H9 (cell line): ENCODE measurements around the gene GAREM2. TPM values are rescaled to one million over a fixed set of nuclear protein-coding genes. Genes with fewer than 3 reads are reported as not detected.

Experiments used
- DNase-seq: peaks from one replicate; pipeline ENCODE4 v3.0.0-alpha.2; 2017
- H2AFZ ChIP-seq: one replicate; pipeline ENCODE4 v1.6.1; 2013; ENCODE audit warnings: mild to moderate bottlenecking, low read length, control low read depth, moderate library complexity
- H2AK5ac ChIP-seq: 2 replicates; pipeline ENCODE4 v1.6.1; 2013; ENCODE audit warnings: low read length, control low read depth, mixed read lengths; ENCODE audit not compliant: insufficient read length
- H2BK120ac ChIP-seq: one replicate; pipeline ENCODE4 v1.6.1; 2013; ENCODE audit warnings: low read depth, mild to moderate bottlenecking, low read length, control low read depth, inconsistent platforms; ENCODE audit not compliant: poor library complexity, severe bottlenecking
- H2BK12ac ChIP-seq: 2 replicates; pipeline ENCODE4 v1.6.1; 2013; ENCODE audit warnings: low read length, control low read depth, mixed read lengths, low read depth; ENCODE audit not compliant: insufficient read length
- H2BK15ac ChIP-seq: 2 replicates; pipeline ENCODE4 v1.6.1; 2013; ENCODE audit warnings: low read depth, low read length, control low read depth
- H2BK20ac ChIP-seq: one replicate; pipeline ENCODE4 v1.6.1; 2013; ENCODE audit warnings: low read depth, mild to moderate bottlenecking, low read length, control low read depth, inconsistent platforms; ENCODE audit not compliant: poor library complexity, severe bottlenecking
- H2BK5ac ChIP-seq: 2 replicates; pipeline ENCODE4 v1.6.1; 2013; ENCODE audit warnings: low read length, control low read depth, mixed read lengths; ENCODE audit not compliant: insufficient read length
- H3K14ac ChIP-seq: 2 replicates; pipeline ENCODE4 v1.6.1; 2013; ENCODE audit warnings: low read length, control low read depth; ENCODE audit not compliant: insufficient read depth
- H3K18ac ChIP-seq: 2 replicates; pipeline ENCODE4 v1.6.1; 2013; ENCODE audit warnings: low read depth, mild to moderate bottlenecking, mixed read lengths, low read length, control low read depth; ENCODE audit not compliant: insufficient read length
- H3K23ac ChIP-seq: 2 replicates; pipeline ENCODE4 v1.6.1; 2013; ENCODE audit warnings: low read length, control low read depth, mixed read lengths, low read depth; ENCODE audit not compliant: insufficient read length
- H3K23me2 ChIP-seq: 2 replicates; pipeline ENCODE4 v1.6.1; 2013; ENCODE audit warnings: low read depth, mild to moderate bottlenecking, mixed read lengths, low read length, control low read depth; ENCODE audit not compliant: insufficient read length, poor library complexity, severe bottlenecking
- H3K27ac ChIP-seq: 2 replicates; pipeline ENCODE4 v1.5.1; 2013; ENCODE audit warnings: low read length, control low read depth, mixed read lengths, low read depth; ENCODE audit not compliant: insufficient read length
- H3K27me3 ChIP-seq: 2 replicates; pipeline ENCODE4 v1.6.1; 2013; ENCODE audit warnings: low read length, control low read depth, inconsistent platforms; ENCODE audit not compliant: insufficient read depth
- H3K4ac ChIP-seq: 2 replicates; pipeline ENCODE4 v1.6.1; 2013; ENCODE audit warnings: low read depth, mild to moderate bottlenecking, control low read depth, inconsistent platforms, low read length, moderate library complexity
- H3K4me1 ChIP-seq: 2 replicates; pipeline ENCODE4 v1.6.1; 2013; ENCODE audit warnings: low read length, control low read depth, inconsistent platforms; ENCODE audit not compliant: insufficient read depth
- H3K4me2 ChIP-seq: 2 replicates; pipeline ENCODE4 v1.6.1; 2013; ENCODE audit warnings: low read length, control low read depth, mixed read lengths; ENCODE audit not compliant: insufficient read length, insufficient read depth
- H3K56ac ChIP-seq: 2 replicates; pipeline ENCODE4 v1.6.1; 2013; ENCODE audit warnings: low read depth, mild to moderate bottlenecking, mixed read lengths, low read length, control low read depth; ENCODE audit not compliant: insufficient read length
- H3K79me1 ChIP-seq: 2 replicates; pipeline ENCODE4 v1.6.1; 2013; ENCODE audit warnings: low read depth, mild to moderate bottlenecking, moderate library complexity, low read length, control low read depth, inconsistent platforms; ENCODE audit not compliant: insufficient read depth, poor library complexity, severe bottlenecking
- H3K79me2 ChIP-seq: 2 replicates; pipeline ENCODE4 v1.6.1; 2013; ENCODE audit warnings: low read length, control low read depth, inconsistent platforms; ENCODE audit not compliant: insufficient read depth
- H3K9ac ChIP-seq: 2 replicates; pipeline ENCODE4 v1.6.1; 2013; ENCODE audit warnings: low read length, control low read depth, mixed read lengths; ENCODE audit not compliant: insufficient read length; ENCODE audit errors: extremely low read depth
- H3K9me3 ChIP-seq: one replicate; pipeline ENCODE4 v1.6.1; 2013; ENCODE audit warnings: low read depth, low read length, inconsistent platforms; ENCODE audit not compliant: control insufficient read depth
- H3T11ph ChIP-seq: one replicate; pipeline ENCODE4 v1.6.1; 2013; ENCODE audit warnings: mild to moderate bottlenecking, low read length, control low read depth, inconsistent platforms
- H4K20me1 ChIP-seq: one replicate; pipeline ENCODE4 v1.6.1; 2013; ENCODE audit not compliant: control insufficient read depth, insufficient read length, insufficient read depth
- H4K5ac ChIP-seq: 2 replicates; pipeline ENCODE4 v1.6.1; 2013; ENCODE audit warnings: low read depth, mild to moderate bottlenecking, mixed read lengths, low read length, control low read depth; ENCODE audit not compliant: insufficient read length
- H4K8ac ChIP-seq: replicated peaks from 2 replicates; pipeline ENCODE4 v1.6.1; 2013; ENCODE audit warnings: low read length, control low read depth, mixed read lengths, low read depth; ENCODE audit not compliant: insufficient read length
- H4K91ac ChIP-seq: 2 replicates; pipeline ENCODE4 v1.6.1; 2013; ENCODE audit warnings: low read depth, mild to moderate bottlenecking, moderate library complexity, mixed read lengths, low read length, control low read depth; ENCODE audit not compliant: insufficient read length
- H3K27ac Mint-ChIP-seq, 3 experiments: 2 replicates in 2 of 3; 3 replicates in 1 of 3; pipeline ENCODE4 v1.8.0; 2020 to 2021; ENCODE audit warnings: mixed read lengths in 3 of 3, mild to moderate bottlenecking in 1 of 3, moderate library complexity in 1 of 3
- H3K27me3 Mint-ChIP-seq: 2 replicates; pipeline ENCODE4 v1.8.0; 2021; ENCODE audit warnings: low read depth, mild to moderate bottlenecking, moderate library complexity, mixed read lengths
- H3K36me3 Mint-ChIP-seq, 3 experiments: 2 replicates in 2 of 3; 3 replicates in 1 of 3; pipeline ENCODE4 v1.8.0; 2020 to 2021; ENCODE audit warnings: low read depth in 3 of 3, mixed read lengths in 3 of 3; ENCODE audit not compliant: insufficient read depth in 1 of 3
- H3K4me1 Mint-ChIP-seq, 2 experiments: 2 replicates each; pipeline ENCODE4 v1.8.0; 2020; ENCODE audit warnings: mixed read lengths in 2 of 2
- H3K4me3 Mint-ChIP-seq, 2 experiments: 2 replicates in 1 of 2; 3 replicates in 1 of 2; pipeline ENCODE4 v1.8.0; 2020 to 2021; ENCODE audit warnings: mild to moderate bottlenecking in 2 of 2, mixed read lengths in 2 of 2, moderate library complexity in 1 of 2
- H3K9me3 Mint-ChIP-seq, 2 experiments: 2 replicates in 1 of 2; 3 replicates in 1 of 2; pipeline ENCODE4 v1.8.0; 2020; ENCODE audit warnings: mild to moderate bottlenecking in 2 of 2, mixed read lengths in 2 of 2, moderate library complexity in 1 of 2
- CTCF ChIP-seq: fragments of 200-600 bp; sonication (generic); conservative IDR thresholded peaks from 3 replicates; pipeline ENCODE4 v1.8.0; 2021; ENCODE audit warnings: antibody characterized with exemption, mild to moderate bottlenecking
- WGBS: extraction: QIAGEN DNeasy Blood & Tissue Kit; methylation state at CpG from one replicate; pipeline ENCODE4 v1.1.7; 2013; ENCODE audit warnings: missing lambda C conversion rate, low lambda C conversion rate, mixed read lengths; ENCODE audit not compliant: insufficient read length; ENCODE audit errors: extremely low coverage; 5-methylcytosine and 5-hydroxymethylcytosine counted together
- total RNA-seq: library from RNA; stranded (reverse); gene quantifications from 2 replicates; pipeline ENCODE4 v1.2.1, GENCODE V29; 2021

GAREM2 gene
- total RNA-seq, 1 experiment from 2014 or later: 14.4 TPM

GRCh38 chr2:26175466-26176278, 2.8 kb downstream of the GAREM2 start:
- H2BK15ac ChIP-seq: no peak overlapping the region
- peaks cover 21 to 33% of the 10 kb centered on the region in 2 experiments for H3K4me1 Mint-ChIP-seq
- no peak overlapping the region for H3K27ac Mint-ChIP-seq
- no peak overlapping the region for H3K14ac ChIP-seq
- no peaks in the 10 kb centered on the region; the same call in 1 of the 2 replicates for H3K4me1 ChIP-seq
- H2BK20ac ChIP-seq: no peak overlapping the region
- DNase-seq: no peak
- H4K91ac ChIP-seq: no peak overlapping the region
- H3K27me3 ChIP-seq: no peaks in the 10 kb centered on the region
- H3K4ac ChIP-seq: no peak overlapping the region
- H2AK5ac ChIP-seq: no peak overlapping the region
- no peak for TF ChIP-seq CTCF
- H2AFZ ChIP-seq: no peak overlapping the region
- WGBS: no CpG with 5 or more reads among the region's 15 CpGs
- H4K20me1 ChIP-seq: no peaks in the 10 kb centered on the region
- no peak overlapping the region for H3K4me2 ChIP-seq
- H3K79me2 ChIP-seq: no peaks in the 10 kb centered on the region
- H3K56ac ChIP-seq: no peak overlapping the region
- H3K36me3 Mint-ChIP-seq: peaks cover 0 to 12% (median 9%) of the 10 kb centered on the region in 3 experiments; a peak in 6 of 7 replicates
- no peak overlapping the region for H3K4me3 Mint-ChIP-seq
- no peak overlapping the region for H3K18ac ChIP-seq
- no peak overlapping the region for H3K23ac ChIP-seq
- no peak overlapping the region for H2BK12ac ChIP-seq
- H3K9me3 ChIP-seq: no peaks in the 10 kb centered on the region
- H3K79me1 ChIP-seq: no peaks in the 10 kb centered on the region
- H3K9ac ChIP-seq: no peak overlapping the region
- peaks cover 22% of the 10 kb centered on the region for H3K23me2 ChIP-seq
- peaks cover 0 to 5% of the 10 kb centered on the region in 2 experiments; a peak in 2 of 5 replicates for H3K9me3 Mint-ChIP-seq
- no peak overlapping the region for H2BK120ac ChIP-seq
- H2BK5ac ChIP-seq: no peak overlapping the region
- H4K5ac ChIP-seq: no peak overlapping the region
- H4K8ac ChIP-seq: no peak overlapping the region
- peaks cover 26% of the 10 kb centered on the region for H3K27me3 Mint-ChIP-seq
- no peak overlapping the region for H3K27ac ChIP-seq
- no peak overlapping the region for H3T11ph ChIP-seq
